Hematopoietic multipotent progenitor cell treated with erythropoietin and hydrocortisone succinate and interleukin-3 and kit ligand, for 15 days (in vitro differentiated cells): ENCODE results near the gene PTK6.
A peak's percentile ranks its signal among the peaks of the same experiment; 100 is the strongest.

ENCODE experiments used
- DNase-seq: peaks from one replicate; pipeline ENCODE4 v3.0.0-alpha.2; 2015; ENCODE audit warnings: low spot score

Gene PTK6

DNA sequence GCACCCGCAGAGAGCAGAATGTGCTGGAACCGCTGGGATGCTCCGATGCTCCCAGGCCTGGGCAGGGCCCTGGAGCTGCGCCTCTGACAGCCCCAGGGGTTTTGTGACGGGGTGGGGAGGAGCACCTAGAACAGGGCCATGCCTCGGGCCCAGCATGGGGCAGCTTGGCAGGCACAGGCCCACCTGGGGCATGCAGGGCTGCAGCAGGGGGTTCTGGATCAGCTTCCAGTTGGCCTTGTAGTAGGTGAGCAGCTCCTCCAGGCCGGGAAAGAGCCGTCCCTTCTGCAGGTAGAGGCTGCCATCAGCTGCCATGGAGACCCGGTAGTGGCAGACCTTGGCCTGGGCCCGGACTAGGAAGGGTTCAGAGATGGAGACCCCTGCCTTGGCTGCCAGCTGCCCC is 6.0 kb upstream of the PTK6 start:
- no peak for DNase-seq

DNA sequence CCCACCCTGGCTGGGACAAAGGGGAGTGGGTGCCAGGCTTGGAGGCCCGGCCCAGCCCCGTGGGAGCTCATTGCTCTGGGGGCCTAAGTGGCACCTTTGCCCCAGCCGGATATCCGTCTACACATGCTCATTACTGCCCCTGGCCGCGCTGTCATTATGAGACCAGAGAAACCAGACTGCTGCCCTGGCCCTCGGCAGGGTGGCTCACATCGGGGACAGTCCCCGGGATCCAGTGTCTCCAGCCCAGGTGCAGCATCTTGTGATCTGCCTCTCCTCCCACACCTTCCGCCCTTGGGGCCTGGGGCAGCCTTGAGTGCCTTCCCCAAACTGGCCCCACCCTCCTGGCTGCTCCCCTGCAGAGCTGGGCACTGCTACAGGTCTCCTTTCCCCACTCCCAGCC is 5.5 kb upstream of the PTK6 start:
- no peak for DNase-seq

DNA sequence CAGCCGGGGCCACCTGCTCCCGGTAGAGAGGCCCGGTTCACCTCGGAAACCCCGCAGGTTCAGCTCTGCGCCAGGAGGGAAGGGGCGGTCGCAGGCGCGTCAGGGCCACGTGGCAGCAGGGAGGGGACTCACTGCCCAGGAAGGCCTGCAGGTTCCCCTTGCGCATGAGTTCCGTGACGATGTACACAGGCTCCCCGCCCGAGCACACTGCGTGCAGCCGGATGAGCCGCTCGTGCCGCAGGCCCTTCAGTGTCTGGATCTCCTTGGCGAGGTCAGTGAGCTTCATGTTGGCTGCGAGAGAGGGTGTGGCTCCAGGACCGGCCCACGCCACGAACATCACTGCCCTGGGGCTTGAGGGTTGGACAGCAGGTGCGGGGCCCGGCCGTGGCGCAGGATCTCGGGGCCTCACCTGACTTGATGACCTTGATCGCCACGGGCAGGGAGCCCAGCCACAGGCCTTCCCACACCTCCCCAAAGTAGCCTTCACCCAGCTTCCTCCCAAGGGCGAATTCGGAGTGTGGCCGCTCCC is 4.9 kb upstream of the PTK6 start:
- no peak for DNase-seq

DNA sequence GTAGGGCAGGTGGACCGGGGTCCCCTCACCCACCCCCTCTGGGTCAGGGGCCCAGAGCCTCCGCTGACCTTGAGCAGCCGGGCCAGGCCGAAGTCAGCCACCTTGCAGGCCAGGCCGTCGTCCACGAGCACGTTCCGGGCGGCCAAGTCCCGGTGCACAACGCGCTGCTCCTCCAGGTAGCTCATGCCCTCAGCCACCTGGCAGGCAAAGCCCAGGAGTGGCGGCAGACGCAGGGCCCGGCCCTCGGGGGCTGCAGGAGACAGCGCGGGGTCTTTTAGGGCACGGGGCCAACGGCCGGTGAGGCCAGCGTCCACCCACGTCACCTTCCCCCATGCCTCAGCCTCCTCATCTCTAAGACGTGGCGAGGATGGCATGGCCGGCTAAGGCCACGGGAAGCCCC is 4.2 kb upstream of the PTK6 start:
- DNase-seq = no peak

DNA sequence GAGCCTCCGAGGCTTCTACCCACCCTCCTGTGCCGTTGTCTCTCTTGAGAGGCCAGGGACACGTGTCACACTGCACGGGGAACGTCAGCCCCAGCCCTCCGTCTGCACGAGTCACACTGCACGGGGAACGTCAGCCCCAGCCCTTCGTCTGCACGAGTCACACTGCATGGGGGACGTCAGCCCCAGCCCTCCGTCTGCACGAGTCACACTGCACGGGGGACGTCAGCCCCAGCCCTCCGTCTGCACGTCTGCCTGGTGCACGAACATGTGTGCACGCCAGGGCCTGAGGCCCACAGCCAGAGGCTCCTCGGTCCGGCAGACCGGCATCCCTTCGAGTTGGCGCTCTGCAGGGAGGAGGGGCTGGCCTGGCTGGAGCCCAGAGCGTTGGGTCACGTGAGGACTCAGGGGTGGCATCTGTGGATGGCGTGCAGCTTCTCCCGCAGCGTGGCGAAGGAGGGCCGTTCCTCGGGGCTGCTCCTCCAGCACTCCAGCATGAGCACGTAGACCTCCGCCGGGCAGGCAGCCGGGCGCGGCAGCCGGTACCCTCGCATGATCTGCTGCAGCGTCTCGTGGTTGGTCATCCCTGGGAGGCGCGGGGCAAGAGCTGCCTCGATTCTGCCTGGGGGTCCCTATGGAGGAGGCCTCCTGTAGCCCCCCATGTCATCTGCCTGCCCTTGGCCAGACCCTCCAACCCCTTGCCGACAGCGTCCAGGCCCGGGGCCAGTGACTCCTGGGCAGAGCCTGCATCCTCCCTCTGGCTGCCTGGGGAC is 3.4 kb upstream of the PTK6 start:
- no peak for DNase-seq

DNA sequence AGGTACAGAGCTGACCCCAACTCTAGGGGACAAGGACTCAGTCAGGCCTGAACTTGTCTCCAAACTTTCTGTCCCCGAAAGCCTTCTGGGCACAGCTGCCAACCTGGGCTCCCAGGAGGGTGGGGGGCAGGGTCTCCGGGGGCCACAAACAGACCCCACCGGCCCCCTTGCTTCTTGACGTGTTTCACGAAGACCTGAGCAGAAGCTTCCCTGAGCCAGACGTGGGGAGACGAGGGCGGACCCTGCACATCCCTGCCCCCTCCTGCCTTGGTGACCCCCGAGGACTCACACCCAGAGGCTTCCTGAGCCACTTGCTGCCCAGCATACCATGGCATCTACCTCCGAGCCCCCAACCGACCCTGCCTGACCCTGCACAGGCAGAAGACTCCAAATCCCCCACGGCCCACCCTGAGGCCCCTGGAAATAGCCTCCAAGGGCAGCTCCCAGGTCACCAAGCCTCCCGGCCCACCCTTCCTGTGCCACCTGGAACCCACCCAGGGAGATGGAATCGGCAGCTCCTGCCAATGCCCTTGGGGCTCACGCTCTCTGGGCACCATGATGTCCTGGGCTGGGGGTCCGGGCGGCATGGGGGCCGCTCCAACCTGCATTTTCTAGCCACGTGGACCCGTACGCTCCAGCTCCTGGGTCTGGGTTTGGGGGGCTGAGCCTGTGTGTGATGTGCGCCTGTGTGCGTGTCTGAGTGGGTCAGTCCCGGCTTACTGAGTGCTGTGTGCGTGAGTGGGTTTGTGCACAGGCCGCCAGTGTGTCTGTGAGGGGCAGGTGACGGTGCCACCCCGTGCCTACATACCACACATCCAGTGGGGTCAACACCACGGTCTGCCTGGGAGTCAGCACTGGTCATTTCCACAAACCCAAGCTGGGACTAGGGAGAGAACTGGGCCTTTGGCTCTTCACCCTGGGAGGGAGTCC is 2.5 kb upstream of the PTK6 start:
- no peak for DNase-seq

DNA sequence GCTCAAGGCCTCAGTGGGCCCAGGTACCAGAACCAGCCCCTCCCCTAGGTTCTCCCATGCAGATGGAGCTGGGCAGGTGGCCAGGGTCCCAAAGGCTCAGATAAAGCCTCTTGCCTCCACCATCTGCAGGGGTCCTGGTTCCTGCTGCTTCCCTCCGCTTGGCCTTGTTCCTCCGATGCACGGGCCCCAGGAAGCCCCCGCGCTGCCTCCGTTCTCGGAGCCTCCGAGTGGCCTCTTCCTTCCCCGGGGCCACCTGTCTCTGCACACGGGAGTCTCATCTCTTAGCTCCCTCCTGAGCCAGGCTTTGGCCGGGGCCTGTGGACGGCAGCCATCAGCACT is 1.9 kb upstream of the PTK6 start:
- no peak for DNase-seq

DNA sequence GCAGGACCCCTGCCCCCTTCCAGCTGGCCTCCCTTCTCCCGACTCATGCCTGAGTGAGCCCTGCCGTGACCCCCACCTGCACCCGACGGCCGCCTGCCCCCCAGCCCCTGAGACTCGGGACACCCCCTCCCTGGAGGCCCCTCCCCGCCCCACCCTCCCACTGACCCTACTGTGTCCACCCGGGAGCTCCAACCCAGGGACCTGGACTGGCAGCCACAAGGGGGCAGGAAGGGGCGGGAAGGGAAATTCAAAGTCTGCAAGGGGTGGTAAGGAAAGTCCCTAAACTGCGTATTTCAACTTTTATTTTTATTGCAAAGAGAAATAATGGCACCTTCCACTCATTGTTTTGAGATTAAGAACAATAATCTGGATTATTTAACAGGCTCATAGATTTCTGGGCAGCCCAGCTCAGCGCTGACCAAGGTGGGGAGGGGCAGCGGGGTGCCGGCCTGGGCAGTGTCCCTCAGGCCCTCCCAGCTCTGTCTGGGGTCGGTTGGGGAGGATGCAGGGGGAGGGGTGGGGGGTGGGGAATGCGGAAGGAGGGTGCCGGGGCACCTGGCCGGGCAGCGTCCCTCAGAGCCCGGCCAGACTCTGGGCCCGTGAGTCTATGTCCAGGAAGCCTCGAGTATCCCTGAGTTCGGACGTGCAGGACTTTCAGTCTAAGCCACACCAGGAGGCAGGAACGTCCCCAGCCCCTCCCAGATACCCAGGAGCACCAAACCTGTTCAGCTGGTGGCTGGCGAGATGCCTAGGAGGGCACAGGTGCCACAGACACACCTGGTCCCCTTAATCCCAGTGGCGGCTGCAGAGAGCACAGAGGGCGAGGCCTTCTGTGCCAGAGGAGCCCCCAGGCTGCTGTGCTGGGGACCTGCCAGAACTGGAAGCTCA is 1.3 kb upstream of the PTK6 start:
- no peak for DNase-seq

DNA sequence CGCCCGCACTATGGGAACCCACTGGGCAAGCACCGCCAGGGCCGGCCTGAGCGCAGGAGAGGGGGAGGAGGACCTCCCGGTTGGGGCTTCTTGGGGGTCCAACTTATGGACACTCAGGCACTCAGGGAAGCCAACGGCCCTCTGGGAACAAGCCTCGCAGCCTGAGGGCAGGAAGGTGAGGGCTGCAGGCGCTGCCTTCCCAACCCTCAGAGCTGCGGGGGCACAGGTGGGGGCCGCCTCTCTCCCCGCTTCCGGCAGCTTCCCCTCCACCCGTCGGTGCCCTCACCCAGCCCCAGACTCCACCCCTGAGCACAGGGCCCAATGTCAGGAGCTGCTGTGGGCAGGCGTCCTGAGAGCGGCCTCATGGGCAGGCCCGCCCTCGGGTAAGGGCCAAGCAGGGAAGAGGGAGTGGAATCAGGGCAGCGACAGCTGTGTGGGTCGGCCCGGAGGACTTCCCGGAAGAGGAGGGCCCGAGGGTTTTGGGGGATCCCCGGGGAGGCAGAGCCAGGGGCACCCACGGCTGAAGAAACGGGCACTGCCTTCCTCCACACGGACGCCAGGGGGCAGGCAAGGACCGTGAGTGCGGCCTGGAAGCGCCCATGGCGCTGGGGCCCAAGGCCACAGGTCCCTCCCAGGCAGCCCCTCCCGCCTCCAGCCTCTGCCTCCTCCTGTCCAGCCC is 488 bp upstream of the PTK6 start:
- DNase-seq = peak; percentile 79

DNA sequence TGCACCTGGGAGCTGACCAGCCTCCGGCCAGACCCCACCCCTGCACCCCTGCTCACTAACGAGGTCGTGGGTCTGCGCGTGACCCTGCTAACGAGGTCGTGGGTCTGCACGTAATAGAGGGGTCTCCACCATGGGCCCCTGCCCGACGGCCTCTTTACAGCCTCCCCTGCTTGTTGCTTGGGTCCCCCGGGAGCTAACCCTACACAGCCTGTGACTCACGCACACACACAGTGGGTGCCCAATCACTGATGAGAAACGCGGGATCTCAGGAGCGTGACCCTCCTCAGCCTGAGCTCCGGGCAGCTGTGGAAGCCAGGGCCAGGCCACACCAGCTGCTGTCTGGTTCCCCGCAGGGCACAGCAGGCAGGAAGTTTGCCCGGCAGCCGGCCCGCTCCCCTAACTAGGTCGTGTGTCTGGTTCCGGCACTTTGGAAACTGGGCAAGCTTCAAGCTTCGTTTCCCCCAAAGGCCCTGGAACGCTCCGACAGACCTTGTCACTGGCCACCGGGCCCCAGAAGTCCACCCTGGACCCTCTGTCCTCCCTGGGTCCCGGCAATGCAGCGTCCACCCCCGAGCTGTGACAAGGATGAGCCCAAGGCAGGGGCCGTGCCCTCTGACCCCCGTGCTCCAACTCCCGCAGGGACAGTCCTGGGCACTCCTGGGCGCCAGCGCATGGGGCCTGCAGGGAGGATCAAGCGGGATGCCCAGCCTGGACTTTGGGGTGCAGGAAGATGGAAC is 767 bp downstream of the PTK6 start:
- DNase-seq = no peak

DNA sequence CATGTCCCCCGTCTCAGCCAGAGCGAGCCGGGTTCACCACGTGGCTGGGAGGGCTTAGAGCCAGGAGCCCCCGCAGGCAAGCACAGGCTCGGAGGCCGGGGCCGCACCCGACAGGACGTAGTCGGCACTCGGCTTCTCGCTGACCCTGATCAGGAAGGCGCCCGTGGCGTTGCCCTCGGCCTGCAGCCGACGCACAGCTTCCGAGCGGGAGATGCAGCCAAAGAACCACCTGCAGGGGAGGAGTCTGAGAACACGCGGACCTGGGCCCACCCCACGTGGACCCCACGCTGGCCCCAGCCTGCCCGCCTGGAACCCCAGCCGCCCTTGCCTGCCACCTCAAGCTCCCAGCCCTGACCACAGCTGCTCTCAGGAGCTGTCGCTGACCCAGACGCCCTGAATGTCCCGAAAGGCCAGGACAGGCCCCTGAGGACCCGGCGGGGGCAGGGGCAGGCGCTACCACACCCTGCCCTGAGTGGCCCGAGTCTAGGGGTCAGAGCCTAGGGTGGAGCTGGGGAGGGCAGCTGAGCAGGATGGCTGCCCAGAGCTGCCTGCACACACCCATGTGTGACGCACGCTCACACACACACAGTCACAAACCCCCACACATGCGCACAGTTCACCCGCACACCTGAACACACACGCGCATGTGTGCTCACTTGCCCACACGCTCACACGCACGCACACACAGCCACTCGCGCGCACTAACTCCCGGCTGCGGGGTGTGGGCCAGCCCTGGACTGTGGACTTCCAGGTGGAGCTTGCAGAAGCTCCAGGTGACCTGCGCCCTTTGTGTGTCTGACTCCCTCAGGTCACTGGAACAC is 2.1 kb downstream of the PTK6 start:
- DNase-seq = no peak

DNA sequence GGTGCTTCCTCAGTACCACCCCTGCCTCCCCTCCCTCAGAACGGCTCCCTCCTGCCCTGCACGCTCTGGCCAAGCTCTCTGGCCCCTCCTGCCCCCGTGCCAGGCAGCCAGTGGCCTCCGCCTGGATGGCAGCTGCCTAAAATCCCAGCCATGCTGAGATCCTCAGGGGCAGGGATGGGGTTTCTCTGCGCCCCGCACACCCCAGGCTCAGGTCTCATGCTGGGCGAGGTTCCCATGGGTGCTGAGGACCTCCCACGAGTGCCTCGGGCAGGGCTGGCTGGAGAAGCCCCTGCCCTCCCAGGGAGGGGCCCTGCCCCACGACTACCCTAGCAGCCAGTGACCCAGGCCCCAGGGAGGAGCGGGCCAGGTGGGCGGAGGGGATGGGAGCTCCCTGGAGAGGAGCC is 2.7 kb downstream of the PTK6 start:
- no peak for DNase-seq

DNA sequence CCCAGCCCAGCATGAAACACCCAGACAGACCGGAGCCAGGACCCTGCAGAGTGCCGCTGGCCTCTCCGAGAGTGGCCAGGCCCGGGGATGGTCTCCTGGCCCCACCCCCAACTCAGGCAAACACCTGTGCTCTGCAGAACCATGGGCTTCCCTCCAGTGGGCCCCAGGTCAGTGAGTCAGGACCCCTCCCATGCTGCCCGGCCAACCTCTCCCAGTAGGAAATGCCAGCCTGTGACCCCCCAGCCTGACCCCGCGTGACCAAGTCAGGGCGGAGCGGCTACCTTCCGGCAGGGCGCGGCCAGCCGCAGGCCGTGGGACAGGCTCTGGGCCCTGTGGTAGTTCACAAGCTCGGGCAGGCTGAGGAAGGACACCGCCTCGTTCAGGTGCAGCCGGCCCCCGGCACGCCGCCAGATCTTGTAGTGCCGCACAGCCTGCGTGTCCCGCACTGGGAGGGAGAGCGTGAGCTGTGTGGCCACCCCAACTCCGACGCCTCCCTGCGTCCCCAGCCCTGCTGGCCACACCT is 3.2 kb downstream of the PTK6 start:
- DNase-seq = no peak

DNA sequence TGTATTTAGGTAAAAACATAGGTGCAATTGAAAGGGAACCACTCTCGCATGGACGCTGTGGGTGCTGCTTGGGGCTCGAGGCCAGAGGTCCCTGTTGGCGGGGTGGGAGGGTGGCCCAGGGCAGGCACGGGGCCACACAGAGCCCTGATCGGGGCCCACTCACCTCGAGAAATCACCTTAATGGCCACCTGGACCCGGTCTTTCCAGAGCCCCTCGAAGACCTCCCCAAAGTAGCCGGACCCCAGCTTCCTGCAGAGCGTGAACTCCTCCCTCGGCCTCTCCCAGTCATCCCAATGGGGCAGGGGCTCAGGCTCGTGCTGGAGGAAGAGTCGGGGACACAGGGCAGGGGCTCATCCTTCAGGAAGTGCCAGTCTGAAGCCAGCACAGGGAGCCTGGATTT is 3.8 kb downstream of the PTK6 start:
- no peak for DNase-seq

DNA sequence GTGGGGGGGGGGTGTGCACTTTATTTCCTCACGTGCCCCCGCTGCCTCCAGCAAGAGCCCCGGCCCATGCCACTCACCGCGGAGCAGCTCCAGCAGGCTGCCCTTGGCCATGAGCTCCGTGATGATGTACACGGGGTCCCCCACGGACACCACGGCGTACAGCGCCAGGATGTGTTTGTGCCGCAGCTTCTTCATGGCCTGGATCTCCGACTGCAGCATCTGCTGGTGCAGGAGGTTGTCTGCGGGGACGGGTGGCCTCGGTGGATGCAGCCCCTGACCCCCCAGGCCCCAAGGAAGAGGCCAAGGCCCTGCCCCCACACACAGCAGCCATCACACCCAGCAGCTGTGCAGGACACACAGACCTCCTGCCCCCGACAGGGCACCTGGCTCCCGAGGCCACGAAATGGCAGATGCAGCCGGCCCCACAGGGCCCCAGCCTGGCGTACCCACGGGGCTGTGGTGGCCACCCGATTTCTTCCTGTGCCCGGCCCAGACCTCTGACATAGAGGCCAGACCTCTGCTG is 4.7 kb downstream of the PTK6 start:
- DNase-seq = no peak

DNA sequence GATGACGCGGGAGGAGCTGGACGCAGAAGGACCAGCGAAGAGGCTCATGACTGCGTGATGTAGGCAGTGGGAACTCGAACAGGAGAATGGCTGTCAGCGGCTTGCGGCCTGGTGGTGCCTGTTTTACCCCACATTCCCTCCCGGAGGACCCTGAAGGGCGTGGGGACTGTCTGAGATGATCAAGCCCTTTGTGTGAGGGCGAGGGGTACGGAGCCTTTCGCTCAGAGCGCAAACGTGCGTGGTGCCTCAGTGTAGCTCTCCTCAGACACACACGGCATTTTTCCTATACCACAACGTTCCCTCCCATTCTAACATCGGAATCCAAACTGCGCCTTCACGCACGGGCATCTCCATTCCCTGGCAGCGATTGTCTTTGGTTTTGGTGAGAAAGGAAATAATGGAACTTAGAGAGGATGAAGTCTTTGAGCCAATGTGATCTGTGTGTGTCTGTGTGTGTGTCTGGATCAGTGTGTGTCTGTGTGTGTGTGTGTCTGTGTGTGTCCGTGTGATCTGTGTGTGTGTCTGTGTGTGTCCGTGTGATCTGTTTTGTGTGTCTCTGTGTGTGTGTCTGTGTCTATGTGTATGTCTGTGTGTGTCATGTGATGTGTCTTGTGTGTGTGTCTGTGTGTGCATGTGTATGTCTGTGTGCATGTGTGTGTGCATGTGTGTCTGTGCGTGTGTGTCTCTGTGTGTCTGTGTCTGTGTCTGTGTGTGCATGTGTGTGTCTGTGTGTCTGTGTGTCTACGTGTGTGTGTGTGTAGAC is 5.3 kb downstream of the PTK6 start:
- DNase-seq = no peak

DNA sequence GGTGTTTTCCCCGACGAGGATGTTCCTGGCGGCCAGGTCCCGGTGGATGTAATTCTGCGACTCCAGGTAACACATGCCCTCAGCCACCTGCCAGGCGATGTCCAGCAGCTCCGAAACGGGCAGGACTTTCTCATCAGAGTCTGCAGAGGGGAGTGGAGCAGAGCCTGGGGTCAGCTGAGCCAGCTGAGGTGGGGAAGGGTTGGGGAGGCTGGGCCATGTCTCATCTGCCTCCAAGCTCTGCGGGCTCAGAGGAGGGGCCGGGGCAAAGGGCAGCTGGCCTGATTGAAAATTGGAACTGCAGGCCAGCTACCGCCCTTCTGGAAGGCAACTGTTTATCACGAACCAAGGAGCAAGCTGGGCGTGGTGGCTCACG is 6.4 kb downstream of the PTK6 start:
- DNase-seq = no peak

DNA sequence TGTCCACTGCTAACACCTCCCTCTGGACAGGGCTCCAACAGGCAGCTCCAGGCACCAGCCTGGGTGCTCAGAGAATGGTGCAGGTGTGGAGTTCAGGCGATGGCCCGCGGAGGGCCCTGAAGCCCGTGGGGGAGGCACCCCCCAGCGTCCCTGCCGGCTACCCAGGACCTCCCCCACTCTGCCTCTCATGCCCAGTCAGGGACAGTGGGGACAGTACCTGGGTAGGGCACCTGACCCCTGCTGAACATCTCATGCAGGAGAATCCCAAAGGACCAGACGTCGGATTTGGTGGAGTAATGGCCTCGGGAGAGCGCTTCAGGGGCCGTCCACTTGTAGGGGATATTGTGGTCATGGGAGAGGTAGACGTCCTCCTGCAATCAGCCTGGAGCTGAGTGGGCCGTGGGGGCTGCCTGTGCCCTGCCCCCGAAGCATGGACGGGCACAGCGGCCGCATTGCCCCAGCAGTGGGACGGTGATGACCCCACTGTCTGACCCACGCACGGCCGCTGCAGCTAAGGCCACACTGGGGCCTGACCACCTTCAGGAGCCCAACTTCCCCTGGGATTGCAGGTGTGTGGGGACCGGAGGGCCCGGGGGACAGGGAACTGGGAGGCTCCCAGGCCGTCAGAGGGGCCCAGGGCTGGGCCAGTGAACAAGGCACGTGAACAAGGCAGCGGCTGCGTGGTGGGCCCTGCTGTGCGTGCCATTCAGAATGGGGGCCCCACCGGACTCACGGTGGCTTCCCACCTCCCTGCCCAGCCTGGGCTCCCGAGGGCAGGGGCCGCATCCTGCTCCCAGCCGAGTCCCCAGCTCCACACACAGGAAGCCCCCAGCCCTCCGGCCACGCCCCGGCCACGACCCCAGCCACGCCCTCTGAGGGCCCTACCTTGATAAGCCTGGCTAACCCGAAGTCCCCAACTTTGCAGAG is 7.1 kb downstream of the PTK6 start:
- DNase-seq = no peak
